ENCODE results near the gene DPY19L3.

GRCh38 chr19:32387701-32388392, 17.7 kb upstream of the DPY19L3 start:
- TF ChIP-seq CTCF (IDR thresholded peaks at IDR 0.05) (no peak), EP300 (IDR thresholded peaks at IDR 0.05) (no peak)

All from upper lobe of left lung (tissue), 4 donors.